ENCODE measurements around the gene OR6C70.

OR6C70 gene

GRCh38 chr12:55420307-55420962 is 49.5 kb downstream of the OR6C70 start:
- DNase-seq (ENCODE audit: extremely low read depth in 1 of 2, low read depth in 1 of 2) = no peak
